RPMI8226 (cell line): ENCODE results near the gene RYR1.
"Not testable (repeated sequence)": the region's sequence is repeated elsewhere in the genome, so short reads cannot be mapped to it uniquely, and the experiment has no call there.

Experiments
- DNase-seq: peaks from one replicate; pipeline ENCODE4 v3.0.0-alpha.2; 2015

Gene RYR1

GRCh38 chr19:38544569-38545315 lies 111.3 kb downstream of the RYR1 start:
- peak; percentile 63 for DNase-seq

DNA sequence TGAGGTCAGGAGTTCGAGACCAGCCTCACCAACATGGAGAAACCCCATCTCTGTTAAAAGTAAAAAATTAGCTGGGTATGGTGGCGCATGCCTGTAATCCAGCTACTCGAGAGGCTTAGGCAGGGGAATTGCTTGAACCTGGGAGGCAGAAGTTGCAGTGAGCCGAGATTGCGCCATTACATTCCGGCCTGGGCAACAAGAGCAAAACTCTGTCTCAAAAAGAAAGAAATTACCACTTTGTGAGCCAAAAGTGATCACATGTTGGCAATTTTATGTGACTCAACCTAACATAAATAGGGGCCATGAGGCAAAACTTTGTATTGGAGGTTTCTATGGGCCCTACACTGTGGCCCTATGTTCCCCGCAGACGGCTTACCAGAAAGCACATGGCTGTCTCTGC lies 112.1 kb downstream of the RYR1 start:
- no peak for DNase-seq

DNA sequence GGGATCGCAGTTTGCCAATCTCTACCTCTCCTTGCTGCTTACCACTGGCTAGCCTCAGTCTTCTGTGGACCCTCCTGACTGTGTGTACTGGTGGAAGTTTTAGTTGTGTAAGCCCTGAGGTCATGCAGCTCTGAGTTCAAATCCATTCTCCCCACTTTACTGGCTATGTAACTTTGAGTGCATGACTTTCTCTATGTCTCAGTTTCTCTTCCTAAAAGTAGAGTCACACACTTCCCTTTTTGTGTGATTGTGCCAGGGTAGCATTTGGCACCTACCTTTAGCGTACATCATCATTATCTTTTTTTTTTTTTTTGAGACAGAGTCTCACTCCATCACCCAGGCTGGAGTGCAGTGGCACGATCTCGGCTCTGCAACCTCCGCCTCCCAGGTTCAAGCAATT lies 113.9 kb downstream of the RYR1 start:
- DNase-seq, result peak; percentile 60

DNA sequence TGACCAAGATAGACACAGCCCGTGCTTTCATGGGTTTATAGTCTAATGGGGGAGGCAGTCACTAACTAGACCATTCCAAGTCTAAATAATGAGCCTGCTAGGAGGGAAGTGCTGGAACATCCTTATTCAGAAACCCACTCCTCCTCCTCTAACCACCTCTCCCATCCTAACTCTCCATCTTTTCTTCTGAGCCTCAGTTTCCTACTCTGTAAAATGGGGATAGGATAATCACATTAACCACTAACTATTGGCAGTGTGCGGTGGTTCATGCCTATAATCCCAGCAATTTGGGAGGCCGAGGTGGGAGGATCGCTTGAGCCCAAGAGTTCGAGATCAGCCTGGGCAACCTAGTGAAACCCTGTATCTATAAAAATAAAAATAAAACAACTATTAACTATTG lies 115.6 kb downstream of the RYR1 start:
- DNase-seq, result no peak

DNA sequence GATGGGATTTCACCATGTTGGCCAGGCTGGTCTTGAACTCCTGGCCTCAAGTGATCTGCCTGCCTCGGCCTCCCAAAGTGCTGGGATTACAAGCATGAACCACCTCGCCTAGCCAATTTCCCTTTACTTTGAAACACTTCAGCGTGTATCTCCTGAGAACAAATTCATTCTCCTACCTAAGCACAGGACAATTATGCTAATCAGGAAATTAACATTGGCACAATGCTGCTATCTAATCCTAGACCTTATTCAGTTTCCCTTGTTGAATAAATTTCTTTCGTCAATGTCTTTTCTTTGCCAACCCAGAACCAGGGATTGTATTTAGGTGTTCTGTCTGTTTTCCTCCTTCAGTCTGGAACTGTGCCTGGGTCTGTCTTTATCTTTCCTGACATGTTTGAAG lies 116.5 kb downstream of the RYR1 start:
- DNase-seq, result no peak

- no peak for DNase-seq
Measured at GRCh38 chr19:38550376-38550775, 116.9 kb downstream of the RYR1 start.

DNA sequence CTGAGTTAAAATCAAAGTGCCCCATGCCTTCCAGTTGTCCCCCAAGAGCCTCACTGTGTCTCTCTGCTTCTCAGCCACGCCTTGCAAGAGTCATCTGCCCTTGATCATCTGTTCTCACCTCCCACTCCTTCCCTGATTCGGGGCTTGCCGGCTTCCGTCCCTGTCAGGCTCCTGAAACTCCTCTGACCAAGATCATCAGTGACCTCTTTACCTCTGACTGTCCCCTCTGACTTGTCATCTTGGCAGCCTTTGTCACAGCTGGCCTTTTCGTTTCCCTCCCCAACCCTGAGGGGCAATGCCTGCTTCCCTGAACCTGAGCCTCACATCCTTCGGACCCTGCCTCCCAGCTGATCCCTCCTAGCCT lies 117.9 kb downstream of the RYR1 start:
- DNase-seq, result peak; percentile 40

DNA sequence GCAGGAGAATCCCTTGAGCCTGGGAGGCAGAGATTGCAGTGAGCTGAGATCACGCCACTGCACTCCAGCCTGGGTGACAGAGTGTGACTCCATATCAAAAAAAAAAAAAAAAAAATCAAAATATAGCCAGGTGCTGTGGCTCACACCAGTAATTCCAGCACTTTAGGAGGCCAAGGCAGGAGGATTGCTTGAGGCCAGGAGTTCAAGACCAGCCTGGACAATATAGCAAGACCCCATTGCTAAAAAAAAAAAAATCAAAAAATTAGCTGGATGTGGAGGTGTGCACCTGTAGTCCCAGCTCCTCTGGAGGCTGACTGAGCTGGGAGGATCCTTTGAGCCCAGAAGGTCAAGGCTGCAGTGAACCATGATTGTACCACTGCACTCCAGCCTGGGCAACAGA lies 119.7 kb downstream of the RYR1 start:
- not testable (repeated sequence) for DNase-seq

DNA sequence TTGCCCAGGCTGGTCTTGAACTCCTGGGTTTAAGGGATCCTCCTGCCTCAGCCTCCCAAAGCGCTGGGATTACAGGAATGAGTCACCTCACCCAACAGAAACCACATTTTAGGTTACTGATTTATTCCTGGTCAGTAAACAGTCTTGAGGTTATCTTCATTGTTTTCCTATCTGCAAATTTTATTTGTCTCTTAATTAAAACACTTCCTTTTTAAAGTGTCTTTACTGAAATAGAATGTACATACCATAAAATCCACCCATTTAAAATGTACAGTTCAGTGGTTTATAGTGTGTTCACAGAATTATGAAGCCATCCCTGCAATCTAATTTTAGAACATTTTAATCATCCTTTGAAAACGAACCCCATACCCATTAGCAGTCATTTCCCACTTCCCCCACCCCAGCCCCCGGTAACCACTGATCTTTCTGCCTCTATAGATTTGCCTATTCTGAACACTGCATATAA lies 121.2 kb downstream of the RYR1 start:
- no peak for DNase-seq

DNA sequence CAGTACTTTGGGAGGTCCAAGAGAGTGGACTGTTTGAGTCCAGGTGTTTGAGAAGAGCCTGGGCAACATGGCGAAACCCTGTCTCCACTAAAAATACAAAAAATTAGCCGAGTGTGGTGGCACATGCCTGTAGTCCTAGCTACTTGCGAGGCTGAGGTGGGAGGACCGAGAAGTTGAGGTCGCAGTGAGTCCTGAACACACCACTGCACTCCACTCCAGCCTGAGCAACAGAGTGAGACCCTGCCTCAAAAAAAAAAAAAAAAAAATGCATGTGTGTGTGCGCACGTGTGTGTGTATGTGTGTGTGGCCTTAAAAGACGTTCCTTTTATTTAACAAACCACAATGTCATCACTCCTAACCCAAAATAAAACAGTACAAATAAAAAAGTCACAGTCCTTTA lies 121.7 kb downstream of the RYR1 start:
- no peak for DNase-seq

DNA sequence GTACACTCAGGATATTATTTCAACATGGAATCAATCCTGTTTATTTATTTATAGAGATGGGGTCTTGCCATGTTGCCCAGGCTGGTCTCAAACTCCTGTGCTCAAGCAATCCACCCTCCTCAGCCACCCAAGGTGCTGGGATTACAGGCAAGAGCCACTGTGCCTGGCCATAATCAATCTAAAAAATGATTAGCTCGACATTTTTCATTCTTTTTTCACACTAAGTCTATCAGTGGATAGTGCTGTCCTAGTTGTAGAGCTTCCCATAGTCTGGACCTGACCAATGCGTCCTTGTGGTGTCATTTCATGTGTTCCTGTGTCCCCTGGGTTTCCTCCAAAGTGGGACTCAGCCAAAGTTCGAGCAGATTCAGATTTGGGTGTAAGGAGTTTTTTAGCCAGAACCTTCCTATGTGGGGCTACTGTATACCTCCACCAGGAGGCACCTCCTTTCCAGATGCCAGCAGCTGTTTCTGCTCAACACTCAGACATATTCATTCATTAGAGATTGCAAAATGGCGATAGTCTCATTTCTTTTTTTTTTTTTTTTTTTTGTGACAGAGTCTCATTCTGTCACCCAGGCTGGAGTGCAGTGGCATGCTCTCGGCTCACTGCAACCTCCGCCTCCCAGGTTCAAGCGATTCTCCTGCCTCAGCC lies 123.2 kb downstream of the RYR1 start:
- peak; percentile 34 for DNase-seq

DNA sequence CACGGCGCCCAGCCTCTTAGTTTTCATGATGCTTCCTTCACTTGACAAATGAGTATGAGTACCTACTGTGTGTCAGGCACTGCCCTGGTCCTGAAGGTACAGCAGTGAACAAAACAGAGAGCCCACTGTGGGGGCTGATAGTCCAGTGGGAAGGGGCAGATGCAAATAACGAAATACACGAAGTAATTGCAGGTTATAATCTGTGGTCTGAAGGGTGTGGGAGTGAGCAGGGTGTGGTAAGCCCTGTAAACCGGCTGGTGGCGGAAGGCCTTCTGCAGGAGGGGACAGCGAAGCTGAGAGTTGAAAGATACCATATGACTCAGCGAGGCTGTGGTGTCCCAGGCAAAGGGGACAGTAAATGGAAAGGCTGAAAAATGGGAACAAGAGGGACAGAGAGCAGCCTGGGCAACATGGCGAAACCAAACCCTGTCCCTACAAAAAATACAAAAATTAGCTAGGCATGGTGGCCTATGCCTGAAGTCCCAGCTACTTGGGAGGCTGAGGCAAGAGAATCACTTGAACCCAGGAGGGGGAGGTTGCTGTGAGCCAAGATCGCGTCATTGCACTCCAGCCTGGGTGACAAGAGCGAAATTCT lies 123.8 kb downstream of the RYR1 start:
- no peak for DNase-seq

DNA sequence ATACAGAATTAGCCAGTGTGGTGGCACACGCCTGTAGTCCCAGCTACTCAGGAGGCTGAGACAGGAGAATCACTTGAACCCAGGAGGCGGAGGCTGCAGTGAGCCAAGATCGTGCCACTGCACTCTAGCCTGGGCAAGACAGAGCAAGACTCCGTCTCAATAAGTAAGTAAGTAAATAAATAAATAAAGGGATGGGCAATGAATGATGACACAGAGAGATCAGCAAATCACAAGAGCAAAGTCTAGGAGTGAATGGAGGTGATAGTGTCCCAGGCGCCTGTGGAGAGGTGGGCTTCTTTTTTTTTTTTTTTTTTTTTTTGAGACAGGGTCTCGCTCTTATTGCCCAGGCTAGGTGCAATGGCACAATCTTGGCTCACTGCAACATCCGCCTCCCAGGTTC lies 125.4 kb downstream of the RYR1 start:
- not testable (repeated sequence) for DNase-seq

DNA sequence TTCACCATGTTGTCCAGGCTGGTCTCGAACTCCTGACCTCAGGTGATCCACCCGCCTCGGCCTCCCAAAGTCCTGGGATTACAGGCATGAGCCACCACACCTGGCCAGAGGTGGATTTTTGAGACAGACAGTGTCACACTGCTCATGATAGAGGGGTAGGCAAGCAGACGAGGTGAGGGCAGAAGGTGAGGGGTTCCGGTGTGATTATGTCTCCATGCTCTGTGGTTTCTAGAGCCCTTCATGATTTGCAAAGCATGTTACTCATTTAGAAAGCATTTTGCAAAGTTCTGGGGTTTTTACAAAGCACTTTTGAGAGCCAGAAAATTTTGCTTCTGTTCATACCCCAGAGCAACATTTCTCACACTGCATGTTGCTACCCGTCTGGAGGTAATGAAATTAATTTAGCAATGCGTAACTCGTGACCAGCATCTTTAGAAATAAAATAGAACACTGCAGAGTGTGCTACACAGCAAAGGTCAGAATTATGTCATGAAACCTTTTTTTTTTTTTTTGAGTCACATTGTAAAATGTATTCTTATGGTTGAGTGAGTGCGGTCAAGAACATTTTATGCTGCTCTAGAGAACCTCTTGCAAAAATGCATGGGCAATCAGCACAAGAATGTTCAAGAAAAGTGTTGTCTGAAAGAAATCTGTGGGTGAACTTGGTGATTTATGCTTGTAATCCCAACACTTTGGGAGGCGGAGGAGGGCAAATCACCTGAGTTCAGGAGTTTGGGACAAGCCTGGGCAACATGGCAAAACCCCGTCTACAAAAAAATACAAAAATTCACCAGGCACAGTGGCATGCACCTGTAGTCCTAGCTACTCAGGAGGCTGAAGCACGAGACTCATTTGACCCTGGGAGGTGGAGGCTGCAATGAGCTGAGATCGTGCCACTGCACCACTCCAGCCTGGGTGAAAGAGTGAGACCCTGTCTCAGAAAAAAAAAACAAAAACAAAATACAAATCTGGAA lies 126.2 kb downstream of the RYR1 start:
- DNase-seq, result no peak

DNA sequence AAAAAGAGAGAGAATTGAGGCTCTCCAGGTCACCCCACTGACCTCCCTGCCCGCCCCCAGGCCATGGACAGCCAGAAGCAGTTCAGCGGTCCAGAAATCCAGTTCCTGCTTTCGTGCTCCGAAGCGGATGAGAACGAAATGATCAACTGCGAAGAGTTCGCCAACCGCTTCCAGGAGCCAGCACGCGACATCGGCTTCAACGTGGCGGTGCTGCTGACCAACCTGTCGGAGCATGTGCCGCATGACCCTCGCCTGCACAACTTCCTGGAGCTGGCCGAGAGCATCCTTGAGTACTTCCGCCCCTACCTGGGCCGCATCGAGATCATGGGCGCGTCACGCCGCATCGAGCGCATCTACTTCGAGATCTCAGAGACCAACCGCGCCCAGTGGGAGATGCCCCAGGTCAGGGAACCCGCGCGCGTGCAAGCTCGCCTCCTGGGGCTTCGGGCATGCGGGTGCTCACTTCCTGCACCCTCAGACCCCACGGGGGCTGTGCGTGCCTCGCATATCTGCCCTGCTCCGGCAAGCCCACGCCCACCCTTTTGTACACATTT lies 127.6 kb downstream of the RYR1 start:
- no peak for DNase-seq

DNA sequence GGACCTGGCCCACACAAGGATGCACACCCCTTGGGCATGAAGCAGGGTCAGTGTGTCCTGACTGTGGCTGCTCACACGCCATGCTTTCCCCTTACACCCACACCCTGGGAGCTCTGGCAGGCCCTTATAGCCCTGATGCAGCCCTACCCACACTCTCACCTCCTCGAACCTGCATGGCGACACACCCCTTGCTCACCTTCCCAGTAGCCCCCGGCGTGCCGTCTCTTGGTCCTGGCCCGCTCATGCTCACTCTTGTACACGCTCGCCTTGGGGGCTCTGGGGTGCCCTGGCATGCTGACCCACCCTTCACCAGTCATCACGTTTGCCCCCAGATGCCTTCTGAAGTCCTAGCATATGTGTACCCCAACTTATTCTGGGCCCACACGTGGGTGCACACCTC lies 128.2 kb downstream of the RYR1 start:
- DNase-seq, result no peak

DNA sequence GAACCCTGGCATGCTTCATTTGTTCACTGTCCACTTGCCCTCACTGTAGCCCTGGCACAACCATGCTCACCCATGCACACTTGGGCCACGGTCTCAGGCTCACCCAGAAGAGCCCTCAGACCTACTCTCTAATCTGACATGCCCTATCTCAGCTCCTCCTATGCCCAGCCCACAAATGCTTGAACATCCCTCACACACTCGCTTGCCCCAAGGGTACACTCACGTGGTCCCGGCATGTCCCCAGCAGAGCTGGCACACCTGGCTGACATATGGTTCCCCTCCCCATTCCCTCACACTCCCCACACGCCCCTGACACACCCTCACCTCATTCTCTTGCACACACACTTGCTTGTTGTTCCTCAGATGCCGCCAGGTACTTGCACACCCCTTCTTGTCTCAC lies 128.6 kb downstream of the RYR1 start:
- DNase-seq, result no peak

- no peak for DNase-seq
Measured at GRCh38 chr19:38563475-38563874, 130.0 kb downstream of the RYR1 start.

- no peak for DNase-seq
Measured at GRCh38 chr19:38564981-38565690, 131.6 kb downstream of the RYR1 start.

- no peak for DNase-seq
Measured at GRCh38 chr19:38565691-38566105, 132.2 kb downstream of the RYR1 start.

DNA sequence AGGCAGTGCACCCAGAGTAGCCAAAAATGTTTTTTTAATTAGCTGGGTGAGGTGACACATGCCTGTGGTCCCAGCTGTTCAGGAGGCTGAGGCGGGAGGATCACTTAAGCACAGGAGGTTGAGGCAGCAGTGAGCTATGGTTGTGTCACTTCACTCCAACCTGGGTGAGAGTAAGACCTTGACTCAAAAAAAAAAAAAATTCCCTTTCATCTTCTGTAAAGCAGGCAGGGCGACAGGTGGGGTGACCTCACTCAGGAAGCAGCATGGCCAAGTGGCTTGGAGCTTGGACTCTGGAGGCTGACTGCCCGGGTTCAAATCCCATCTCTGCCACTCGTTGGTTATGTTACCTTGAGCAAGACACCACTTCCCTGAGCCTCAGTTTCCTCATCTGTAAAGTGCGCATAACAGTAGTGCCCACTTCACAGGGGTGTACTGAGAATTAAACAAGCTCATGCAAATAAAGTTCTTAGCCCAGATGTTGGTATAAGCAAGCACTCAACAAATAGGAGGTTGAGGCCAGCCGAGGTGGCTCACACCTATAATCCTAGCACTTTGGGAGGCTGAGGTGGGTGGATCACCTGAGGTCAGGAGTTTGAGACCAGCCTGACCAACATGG lies 136.0 kb downstream of the RYR1 start:
- DNase-seq, result peak; percentile 22

GRCh38 chr19:38571682-38572081 lies 138.2 kb downstream of the RYR1 start:
- DNase-seq, result no peak
